Panc1 (cell line): ENCODE results near the gene SYT14. TPM values are rescaled to one million over a fixed set of nuclear protein-coding genes. Genes with fewer than 3 reads are reported as not detected.

Source experiments
- ATAC-seq: fragments of 200-7000 bp; cut with Tn5 transposase; 2 replicates; pipeline ENCODE4 v1.9.1; 2020; ENCODE audit warnings: mild to moderate bottlenecking, moderate library complexity
- BruUV-seq: library from RNA; stranded (reverse); fragments of 400-500 nt; replicated peaks from 2 replicates; lab custom pipeline; 2021; lab: Mats Ljungman, UMichigan
- CTCF ChIA-PET: fragments of 300-600 bp; sonication (Branson Sonifier 250); formaldehyde crosslinking; loops from one replicate; lab custom pipeline; 2022; ENCODE audit warnings: antibody characterized with exemption; lab: Charles Lee
- POLR2A ChIA-PET: fragments of 300-600 bp; sonication (Branson Sonifier 250); formaldehyde crosslinking; loops from one replicate; lab custom pipeline; 2022; ENCODE audit warnings: antibody characterized with exemption; lab: Charles Lee
- DNase-seq: peaks from one replicate; pipeline ENCODE4 v3.0.0-alpha.2; 2010; ENCODE audit warnings: low read depth, low spot score
- H3K27ac ChIP-seq: 2 replicates; pipeline ENCODE4 v1.5.1; 2011; ENCODE audit warnings: mild to moderate bottlenecking, low read length, inconsistent platforms
- H3K27me3 ChIP-seq: fragments of 200-500 bp; sonication (Bioruptor generic); 2 replicates; pipeline ENCODE4 v1.6.0; 2014; ENCODE audit warnings: low read length, inconsistent platforms; ENCODE audit not compliant: control insufficient read depth, insufficient read depth
- H3K36me3 ChIP-seq: fragments of 200-500 bp; sonication (Bioruptor generic); 2 replicates; pipeline ENCODE4 v1.5.1; 2014; ENCODE audit warnings: inconsistent platforms, mild to moderate bottlenecking, low read length, moderate library complexity; ENCODE audit not compliant: control insufficient read depth, insufficient read depth
- H3K4me1 ChIP-seq: 2 replicates; pipeline ENCODE4 v1.5.1; 2011; ENCODE audit warnings: inconsistent platforms, mild to moderate bottlenecking, low read length, moderate library complexity; ENCODE audit not compliant: control insufficient read depth, insufficient read depth
- H3K4me3 ChIP-seq, 2 experiments: 2 replicates each; pipeline ENCODE4 v1.5.1; 2011 to 2012; ENCODE audit warnings: low read depth in 2 of 2, low read length in 2 of 2, mild to moderate bottlenecking in 2 of 2, inconsistent platforms in 1 of 2, moderate library complexity in 1 of 2
- H3K9me3 ChIP-seq: fragments of 200-500 bp; sonication (Bioruptor generic); 2 replicates; pipeline ENCODE4 v1.5.1; 2014; ENCODE audit warnings: low read depth, mild to moderate bottlenecking, inconsistent platforms, low read length, moderate library complexity; ENCODE audit not compliant: control insufficient read depth, insufficient read depth
- POLR2AphosphoS5 ChIP-seq: IDR thresholded peaks from 2 replicates; pipeline ENCODE4 v1.6.1; 2012; ENCODE audit warnings: mild to moderate bottlenecking, low read depth, low read length, moderate library complexity
- REST ChIP-seq, 2 experiments: IDR thresholded peaks; 2 replicates each; pipeline ENCODE4 v1.6.1; 2011 to 2012; ENCODE audit warnings: low read depth in 2 of 2, control low read depth in 1 of 2, low read length in 1 of 2, mild to moderate bottlenecking in 1 of 2, moderate library complexity in 1 of 2; ENCODE audit not compliant: insufficient read depth in 1 of 2
- SIN3A ChIP-seq: IDR thresholded peaks from 2 replicates; pipeline ENCODE4 v1.6.1; 2012; ENCODE audit warnings: low read depth, mild to moderate bottlenecking, low read length, moderate library complexity, borderline replicate concordance; ENCODE audit not compliant: insufficient read depth
- TCF7L2 ChIP-seq: IDR thresholded peaks from 2 replicates; pipeline ENCODE4 v1.6.1; 2011; ENCODE audit warnings: mild to moderate bottlenecking, low read depth, low read length, inconsistent platforms
- in situ Hi-C: cut with HindIII; loops from 2 replicates; pipeline ENCODE4 v1.10.0; 2016; ENCODE audit warnings: low sequenced_read_pairs, low pct_unique_long_range_greater_than_20kb
- intact Hi-C: fragments of 100-400 bp; cut with micrococcal nuclease; formaldehyde crosslinking; loops from one replicate; pipeline ENCODE4 v1.10.0; 2022; ENCODE audit not compliant: unreplicated experiment
- total RNA-seq: library from RNA; stranded (reverse); gene quantifications from one replicate; pipeline ENCODE4 v1.2.1, GENCODE V29; 2021; ENCODE audit not compliant: unreplicated experiment
- TF ChIP-seq, protein P1 (sequence below): fragments of 450-650 bp; IDR thresholded peaks from 2 replicates; pipeline ENCODE4 v1.5.1; 2017; ENCODE audit warnings: mild to moderate bottlenecking

The SYT14 gene
- total RNA-seq, 1 experiment from 2014 or later, result not detected

GRCh38 chr1:210010161-210010560 is 72.1 kb downstream of the SYT14 start:
- DNase-seq, result no peak
- in situ Hi-C loops (no loop called here), intact Hi-C loops (no loop called here)
- H3K4me3 ChIP-seq, result no peak overlapping the region
- no peaks in the 10 kb centered on the region for H3K4me1 ChIP-seq
- ChIA-PET CTCF (no interaction called here), POLR2A (interaction anchor here (0.6 kb wide), 1 partner anchor 174 kb away, joined by 3 read pairs; no protein-coding TSS in a partner anchor)
- H3K36me3 ChIP-seq, result no peaks in the 10 kb centered on the region
- H3K27ac ChIP-seq, result no peak overlapping the region
- BruUV-seq, result no TSS peak
- H3K27me3 ChIP-seq, result peaks cover 2% of the 10 kb centered on the region
- no peak for ATAC-seq
- H3K9me3 ChIP-seq, result no peaks in the 10 kb centered on the region
- TF ChIP-seq POLR2AphosphoS5 (no peak), SIN3A (no peak), REST (IDR thresholded peaks at IDR 0.05; ENCODE audit: insufficient read depth in 1 of 2, low read depth in 2 of 2, low read length in 1 of 2) (peak in 1 of 2 experiments; percentile 38; a peak in 1 of 4 replicates)

DNA sequence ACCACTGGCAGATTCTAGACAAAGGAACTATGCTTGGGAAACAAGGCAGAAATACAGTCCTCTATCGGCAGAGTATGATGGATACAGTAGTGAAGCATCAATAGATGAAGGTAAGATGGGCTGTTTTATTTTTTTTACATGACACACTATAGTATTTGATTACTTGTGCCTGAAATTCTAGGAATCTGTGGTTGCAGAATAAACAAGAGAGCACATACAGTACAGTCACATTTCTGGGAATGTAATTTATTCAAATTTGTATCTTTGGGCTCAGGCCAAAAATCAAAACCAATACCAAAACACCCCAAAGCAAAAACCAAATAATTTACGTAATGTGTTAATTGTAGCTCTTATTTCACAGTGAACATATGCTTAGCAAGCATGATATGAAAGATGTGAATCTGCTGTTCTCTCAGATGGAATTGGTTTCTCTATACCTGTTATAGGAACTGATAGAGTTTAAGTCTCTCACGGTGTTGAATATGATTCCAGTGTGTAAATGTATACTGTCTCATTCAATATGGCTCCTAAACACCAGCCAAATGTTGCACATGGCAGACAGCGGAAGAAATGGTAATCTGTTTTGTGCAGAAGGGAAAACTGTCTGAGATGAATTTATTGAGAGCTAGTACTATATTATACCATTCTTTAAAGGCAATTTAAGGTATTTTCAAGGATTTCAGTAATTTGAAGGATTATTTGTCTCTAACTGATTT is 83.3 kb downstream of the SYT14 start:
- TF ChIP-seq, protein P1, sequence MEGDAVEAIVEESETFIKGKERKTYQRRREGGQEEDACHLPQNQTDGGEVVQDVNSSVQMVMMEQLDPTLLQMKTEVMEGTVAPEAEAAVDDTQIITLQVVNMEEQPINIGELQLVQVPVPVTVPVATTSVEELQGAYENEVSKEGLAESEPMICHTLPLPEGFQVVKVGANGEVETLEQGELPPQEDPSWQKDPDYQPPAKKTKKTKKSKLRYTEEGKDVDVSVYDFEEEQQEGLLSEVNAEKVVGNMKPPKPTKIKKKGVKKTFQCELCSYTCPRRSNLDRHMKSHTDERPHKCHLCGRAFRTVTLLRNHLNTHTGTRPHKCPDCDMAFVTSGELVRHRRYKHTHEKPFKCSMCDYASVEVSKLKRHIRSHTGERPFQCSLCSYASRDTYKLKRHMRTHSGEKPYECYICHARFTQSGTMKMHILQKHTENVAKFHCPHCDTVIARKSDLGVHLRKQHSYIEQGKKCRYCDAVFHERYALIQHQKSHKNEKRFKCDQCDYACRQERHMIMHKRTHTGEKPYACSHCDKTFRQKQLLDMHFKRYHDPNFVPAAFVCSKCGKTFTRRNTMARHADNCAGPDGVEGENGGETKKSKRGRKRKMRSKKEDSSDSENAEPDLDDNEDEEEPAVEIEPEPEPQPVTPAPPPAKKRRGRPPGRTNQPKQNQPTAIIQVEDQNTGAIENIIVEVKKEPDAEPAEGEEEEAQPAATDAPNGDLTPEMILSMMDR, result no peak
- TF ChIP-seq SIN3A (no peak), REST (IDR thresholded peaks at IDR 0.05; ENCODE audit: insufficient read depth in 1 of 2, low read depth in 2 of 2, low read length in 1 of 2) (no peak), POLR2AphosphoS5 (no peak), TCF7L2 (no peak)
- CTCF ChIA-PET, result no interaction called here
- Histone ChIP-seq H3K9me3 (no peaks in the 10 kb centered on the region), H3K27me3 (no peaks in the 10 kb centered on the region), H3K27ac (no peak overlapping the region), H3K36me3 (no peaks in the 10 kb centered on the region), H3K4me1 (no peaks in the 10 kb centered on the region), H3K4me3 (no peak overlapping the region)
- BruUV-seq, result no TSS peak
- ATAC-seq (no peak), DNase-seq (no peak)
- in situ Hi-C loops, result no loop called here
- POLR2A ChIA-PET, result no interaction called here
- intact Hi-C loops, result no loop called here
